ENCODE results near the gene FLYWCH1. TPM values are rescaled to one million over a fixed set of nuclear protein-coding genes. Genes with fewer than 3 reads are reported as not detected.

Gene FLYWCH1
- total and polyA plus RNA-seq, 7 donors: 6.9 to 51.5 (median 28.6) TPM

DNA sequence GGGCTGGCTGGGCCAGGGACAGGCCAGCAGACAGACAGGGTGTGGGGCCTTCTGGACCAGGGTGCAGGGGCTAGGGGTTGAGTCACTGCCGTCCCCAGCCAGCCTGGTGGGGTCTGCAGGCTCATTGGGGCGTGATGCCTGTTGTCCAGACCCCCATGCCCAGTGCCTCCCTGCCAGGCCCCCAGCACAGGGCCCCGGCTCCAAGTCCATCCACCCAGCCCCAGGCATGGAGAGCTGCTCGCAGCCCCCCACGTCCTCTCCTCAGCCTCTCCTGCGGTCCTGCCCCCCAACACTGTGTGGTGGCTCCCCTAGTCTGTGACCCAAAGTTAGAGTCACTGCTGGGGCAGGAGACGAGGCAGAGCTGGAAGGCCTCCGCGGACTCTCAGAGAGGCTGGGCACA, 75.6 kb downstream of the FLYWCH1 start:
- intact Hi-C loops (cut with DNase I): no loop called here
- TF ChIP-seq POLR2A (IDR thresholded peaks at IDR 0.05): no peak
- TF ChIP-seq EP300 (IDR thresholded peaks at IDR 0.05): no peak
- TF ChIP-seq, protein P1, sequence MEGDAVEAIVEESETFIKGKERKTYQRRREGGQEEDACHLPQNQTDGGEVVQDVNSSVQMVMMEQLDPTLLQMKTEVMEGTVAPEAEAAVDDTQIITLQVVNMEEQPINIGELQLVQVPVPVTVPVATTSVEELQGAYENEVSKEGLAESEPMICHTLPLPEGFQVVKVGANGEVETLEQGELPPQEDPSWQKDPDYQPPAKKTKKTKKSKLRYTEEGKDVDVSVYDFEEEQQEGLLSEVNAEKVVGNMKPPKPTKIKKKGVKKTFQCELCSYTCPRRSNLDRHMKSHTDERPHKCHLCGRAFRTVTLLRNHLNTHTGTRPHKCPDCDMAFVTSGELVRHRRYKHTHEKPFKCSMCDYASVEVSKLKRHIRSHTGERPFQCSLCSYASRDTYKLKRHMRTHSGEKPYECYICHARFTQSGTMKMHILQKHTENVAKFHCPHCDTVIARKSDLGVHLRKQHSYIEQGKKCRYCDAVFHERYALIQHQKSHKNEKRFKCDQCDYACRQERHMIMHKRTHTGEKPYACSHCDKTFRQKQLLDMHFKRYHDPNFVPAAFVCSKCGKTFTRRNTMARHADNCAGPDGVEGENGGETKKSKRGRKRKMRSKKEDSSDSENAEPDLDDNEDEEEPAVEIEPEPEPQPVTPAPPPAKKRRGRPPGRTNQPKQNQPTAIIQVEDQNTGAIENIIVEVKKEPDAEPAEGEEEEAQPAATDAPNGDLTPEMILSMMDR (IDR thresholded peaks at IDR 0.05): no peak
- no peak for TF ChIP-seq POLR2AphosphoS5 (IDR thresholded peaks at IDR 0.05)
- no peaks in the 10 kb centered on the region for H3K36me3 ChIP-seq
- H3K4me1 ChIP-seq: peaks cover 0 to 12% (median 9%) of the 10 kb centered on the region in 4 donors
- no peak overlapping the region for H3K27ac ChIP-seq
- H3K27me3 ChIP-seq: peaks cover 0 to 22% (median 0%) of the 10 kb centered on the region in 3 donors
- WGBS, 2 donors: 86 to 91% methylated on average over 9 of the region's 9 CpGs
- H3K4me3 ChIP-seq: no peak overlapping the region
- no peaks in the 10 kb centered on the region for H3K9me3 ChIP-seq
- no peak for DNase-seq

DNA sequence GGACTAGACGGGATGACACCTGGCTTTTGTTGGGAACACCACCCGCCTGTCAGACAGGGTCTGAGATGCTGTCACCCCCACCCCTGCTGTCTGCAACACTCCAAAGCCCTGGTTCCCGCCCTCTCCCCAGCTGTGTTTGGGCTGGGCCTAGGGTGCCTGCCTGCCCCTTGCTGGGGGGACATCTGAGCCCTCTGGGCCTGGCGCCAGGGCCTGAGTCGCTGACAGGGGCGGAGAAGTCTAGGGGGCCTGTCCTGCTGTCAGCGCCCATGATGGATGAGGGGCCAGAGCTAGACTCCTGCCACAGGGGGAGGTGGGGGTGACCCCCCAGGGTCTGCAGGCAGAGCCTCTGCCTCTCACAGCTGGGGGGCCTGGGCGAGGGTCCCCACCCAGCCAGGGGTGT, 76.1 kb downstream of the FLYWCH1 start:
- peaks cover 0 to 12% (median 9%) of the 10 kb centered on the region in 4 donors for H3K4me1 ChIP-seq
- DNase-seq: no peak
- peaks cover 0 to 22% (median 0%) of the 10 kb centered on the region in 3 donors for H3K27me3 ChIP-seq
- no peaks in the 10 kb centered on the region for H3K9me3 ChIP-seq
- TF ChIP-seq EP300 (IDR thresholded peaks at IDR 0.05) (no peak), POLR2A (IDR thresholded peaks at IDR 0.05) (no peak), POLR2AphosphoS5 (IDR thresholded peaks at IDR 0.05) (no peak)
- TF ChIP-seq, protein P1 (IDR thresholded peaks at IDR 0.05): no peak
- intact Hi-C loops (cut with DNase I): no loop called here
- no peak overlapping the region for H3K4me3 ChIP-seq
- no peaks in the 10 kb centered on the region for H3K36me3 ChIP-seq
- H3K27ac ChIP-seq: no peak overlapping the region
- 78 to 84% methylated on average over 8 of the region's 8 CpGs for WGBS, 2 donors

DNA sequence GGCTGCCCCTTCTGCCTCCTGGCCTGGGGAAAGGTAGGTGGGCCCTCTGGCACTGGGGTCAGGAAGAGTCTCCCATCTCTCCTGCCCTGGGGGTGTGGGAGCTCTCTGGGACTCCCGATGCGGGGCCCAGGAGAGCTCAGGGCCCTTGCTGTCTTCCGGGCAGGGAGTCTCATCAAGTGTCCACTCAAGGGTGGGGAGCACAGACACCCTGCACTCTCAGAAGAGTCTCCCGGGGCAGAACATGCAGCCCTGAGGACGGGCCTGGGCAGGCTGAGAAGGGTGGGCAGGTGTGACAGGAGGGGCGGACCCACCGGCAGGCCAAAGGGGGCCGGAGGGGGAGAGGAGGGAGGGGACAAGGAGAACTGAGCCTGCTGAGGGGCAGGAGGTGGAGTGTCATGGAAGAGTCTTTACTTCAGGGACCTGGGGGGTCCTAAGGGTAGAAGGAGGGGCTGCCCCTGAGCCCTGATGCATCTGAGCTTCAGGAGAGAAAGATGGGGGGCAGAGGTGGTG, 76.9 kb downstream of the FLYWCH1 start:
- 78 to 84% methylated on average over 8 of the region's 8 CpGs for WGBS, 2 donors

DNA sequence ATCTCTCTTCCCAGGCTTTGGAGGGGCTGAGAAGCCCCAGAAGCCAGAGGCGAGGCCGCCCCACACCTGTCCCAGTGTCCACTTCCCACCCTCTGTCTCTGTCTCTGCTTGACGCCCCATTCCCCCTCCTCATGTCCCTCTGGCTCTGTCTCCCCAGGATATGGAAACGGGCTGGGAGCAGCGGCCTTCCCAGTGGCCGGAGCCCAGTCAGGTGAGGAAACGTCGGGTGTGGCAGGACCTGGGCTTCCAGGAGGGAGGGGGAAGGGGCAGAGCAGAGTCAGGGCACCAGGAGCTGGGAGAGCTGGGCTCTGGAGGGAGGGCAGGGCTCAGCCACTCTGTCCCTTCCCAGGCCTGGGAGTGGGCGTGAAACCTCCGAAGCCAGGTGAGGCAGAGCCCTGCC, 79.2 kb downstream of the FLYWCH1 start:
- Histone ChIP-seq H3K4me3 (no peak overlapping the region), H3K4me1 (no peaks in the 10 kb centered on the region), H3K27ac (no peak overlapping the region), H3K36me3 (no peaks in the 10 kb centered on the region), H3K9me3 (no peaks in the 10 kb centered on the region), H3K27me3 (peaks cover 0 to 23% (median 0%) of the 10 kb centered on the region in 3 donors)
- DNase-seq: no peak
- intact Hi-C loops (cut with DNase I): no loop called here
- WGBS, 2 donors: 35 to 63% methylated on average over 10 of the region's 10 CpGs
- TF ChIP-seq POLR2AphosphoS5 (IDR thresholded peaks at IDR 0.05): no peak
- TF ChIP-seq, protein P1 (IDR thresholded peaks at IDR 0.05): no peak
- TF ChIP-seq EP300 (IDR thresholded peaks at IDR 0.05): no peak
- TF ChIP-seq POLR2A (IDR thresholded peaks at IDR 0.05): no peak

More for the DNA sequence above, 76.9 kb downstream of the FLYWCH1 start:
- H3K4me3 ChIP-seq: no peak overlapping the region
- intact Hi-C loops (cut with DNase I): no loop called here
- H3K36me3 ChIP-seq: no peaks in the 10 kb centered on the region
- H3K9me3 ChIP-seq: no peaks in the 10 kb centered on the region
- H3K27me3 ChIP-seq: peaks cover 0 to 22% (median 0%) of the 10 kb centered on the region in 3 donors
- TF ChIP-seq, protein P1 (IDR thresholded peaks at IDR 0.05): no peak
- no peak for TF ChIP-seq POLR2AphosphoS5 (IDR thresholded peaks at IDR 0.05)
- TF ChIP-seq POLR2A (IDR thresholded peaks at IDR 0.05): no peak
- TF ChIP-seq EP300 (IDR thresholded peaks at IDR 0.05): no peak
- H3K27ac ChIP-seq: no peak overlapping the region
- peaks cover 0 to 8% (median 5%) of the 10 kb centered on the region in 4 donors for H3K4me1 ChIP-seq
- no peak for DNase-seq
